VCaP (cell line): ENCODE results near the gene PXDC1.
"Not testable (repeated sequence)": the region's sequence is repeated elsewhere in the genome, so short reads cannot be mapped to it uniquely, and the experiment has no call there.

Source experiments
- H3K27ac ChIP-seq: fragments of 450-650 bp; 2 replicates; pipeline ENCODE4 v1.5.1; 2017
- TF ChIP-seq, protein P1 (sequence below): fragments of 450-650 bp; conservative IDR thresholded peaks from 2 replicates; pipeline ENCODE4 v1.5.1; 2017; ENCODE audit warnings: mild to moderate bottlenecking, moderate library complexity

PXDC1 gene

DNA sequence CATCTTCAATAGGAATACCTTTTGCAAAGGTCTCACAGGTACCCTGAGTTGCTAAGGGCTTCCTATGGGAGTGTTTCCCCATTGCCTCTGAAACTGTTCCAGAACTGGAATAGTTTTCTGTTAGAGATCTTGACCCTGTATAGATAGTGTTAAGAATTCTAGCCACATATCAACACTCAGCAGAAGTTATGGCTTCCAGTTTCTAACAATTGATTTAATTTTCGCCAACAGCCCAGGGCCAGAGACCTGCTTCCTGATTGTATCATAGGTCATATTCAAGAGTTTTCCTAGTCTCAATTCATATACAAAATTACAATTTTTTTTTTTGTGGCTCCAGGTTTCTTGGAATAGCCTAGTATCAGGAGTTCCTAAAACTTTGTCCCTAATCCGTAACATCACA is 61.0 kb downstream of the PXDC1 start:
- TF ChIP-seq, protein P1, sequence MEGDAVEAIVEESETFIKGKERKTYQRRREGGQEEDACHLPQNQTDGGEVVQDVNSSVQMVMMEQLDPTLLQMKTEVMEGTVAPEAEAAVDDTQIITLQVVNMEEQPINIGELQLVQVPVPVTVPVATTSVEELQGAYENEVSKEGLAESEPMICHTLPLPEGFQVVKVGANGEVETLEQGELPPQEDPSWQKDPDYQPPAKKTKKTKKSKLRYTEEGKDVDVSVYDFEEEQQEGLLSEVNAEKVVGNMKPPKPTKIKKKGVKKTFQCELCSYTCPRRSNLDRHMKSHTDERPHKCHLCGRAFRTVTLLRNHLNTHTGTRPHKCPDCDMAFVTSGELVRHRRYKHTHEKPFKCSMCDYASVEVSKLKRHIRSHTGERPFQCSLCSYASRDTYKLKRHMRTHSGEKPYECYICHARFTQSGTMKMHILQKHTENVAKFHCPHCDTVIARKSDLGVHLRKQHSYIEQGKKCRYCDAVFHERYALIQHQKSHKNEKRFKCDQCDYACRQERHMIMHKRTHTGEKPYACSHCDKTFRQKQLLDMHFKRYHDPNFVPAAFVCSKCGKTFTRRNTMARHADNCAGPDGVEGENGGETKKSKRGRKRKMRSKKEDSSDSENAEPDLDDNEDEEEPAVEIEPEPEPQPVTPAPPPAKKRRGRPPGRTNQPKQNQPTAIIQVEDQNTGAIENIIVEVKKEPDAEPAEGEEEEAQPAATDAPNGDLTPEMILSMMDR = no peak
- no peak overlapping the region for H3K27ac ChIP-seq

DNA sequence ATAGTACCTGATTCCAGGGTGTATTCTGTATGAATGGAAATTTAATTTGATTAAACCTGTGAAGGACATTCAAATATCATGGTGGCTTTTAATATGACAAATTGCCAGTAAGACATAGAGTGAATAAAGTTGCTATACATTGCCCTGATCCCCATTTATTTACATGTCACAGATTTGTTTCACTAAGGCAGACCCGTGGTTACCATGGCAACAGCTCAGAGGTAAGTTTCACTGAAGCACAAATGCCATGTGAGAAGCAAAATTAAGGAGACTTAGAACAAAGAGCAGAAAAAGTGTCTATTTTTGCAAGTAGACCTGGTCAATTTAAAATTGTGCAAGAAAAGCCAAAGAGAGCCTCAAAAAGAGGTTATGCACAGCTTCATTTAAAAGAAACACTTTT is 63.7 kb downstream of the PXDC1 start:
- no peak overlapping the region for H3K27ac ChIP-seq
- TF ChIP-seq, protein P1 = no peak

DNA sequence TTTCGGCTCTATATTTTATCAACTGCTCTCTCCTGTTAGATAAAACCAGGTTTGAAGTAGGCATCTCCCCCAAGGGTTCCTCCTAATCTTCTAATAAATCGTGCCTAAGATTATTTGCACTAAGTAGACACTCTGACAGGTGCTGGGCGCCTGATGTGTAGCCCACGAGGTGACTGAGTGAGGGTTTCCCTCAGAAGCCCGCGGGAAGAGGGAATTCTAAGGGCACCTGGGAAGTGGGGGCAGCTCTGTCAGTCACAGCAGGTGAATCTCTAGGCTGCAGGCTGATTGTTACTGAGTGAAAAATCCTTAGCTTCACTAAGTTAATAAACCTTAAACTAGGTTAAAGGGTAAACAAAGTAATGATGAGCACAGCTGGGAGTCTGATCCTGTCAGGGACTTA is 68.2 kb downstream of the PXDC1 start:
- no peak overlapping the region for H3K27ac ChIP-seq
- TF ChIP-seq, protein P1 = no peak

DNA sequence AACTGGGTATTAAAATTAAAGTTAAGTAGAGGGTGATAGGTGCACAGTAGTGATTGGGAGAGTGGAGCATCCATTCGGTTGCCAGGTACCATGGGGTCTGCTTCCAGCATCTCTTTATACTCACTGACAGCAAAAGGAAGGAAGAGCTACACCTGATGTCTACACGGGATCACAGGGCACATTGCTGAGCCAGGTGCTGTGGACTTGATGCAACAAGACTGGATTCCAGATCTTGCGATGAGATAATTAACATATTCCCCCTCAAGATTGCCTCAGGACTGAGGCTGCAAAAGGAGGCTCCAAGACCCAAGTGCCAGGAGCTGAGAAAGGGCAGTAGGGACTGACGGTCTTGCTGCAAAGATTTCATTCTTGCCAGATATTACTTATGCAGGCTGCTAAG is 72.6 kb downstream of the PXDC1 start:
- TF ChIP-seq, protein P1 = no peak
- no peak overlapping the region for H3K27ac ChIP-seq

DNA sequence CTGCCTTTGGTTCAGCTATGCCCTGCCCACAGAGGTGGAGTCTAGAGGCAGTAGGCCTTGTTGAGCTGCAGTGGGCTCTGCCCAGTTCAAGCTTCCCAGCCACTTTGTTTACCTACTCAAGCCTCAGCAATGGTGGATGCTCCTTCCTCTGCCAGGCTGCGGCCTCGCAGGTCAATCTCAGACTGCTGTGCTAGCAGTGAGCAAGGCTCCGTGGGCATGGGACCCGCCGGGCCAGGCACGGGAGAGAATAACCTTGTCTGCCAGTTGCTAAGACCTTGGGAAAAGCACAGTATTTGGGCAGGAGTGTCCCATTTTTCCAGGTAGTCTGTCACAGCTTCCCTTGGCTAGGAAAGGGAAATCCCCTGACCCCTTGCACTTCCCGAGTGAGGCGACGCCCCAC is 73.8 kb downstream of the PXDC1 start:
- H3K27ac ChIP-seq = not testable (repeated sequence)

DNA sequence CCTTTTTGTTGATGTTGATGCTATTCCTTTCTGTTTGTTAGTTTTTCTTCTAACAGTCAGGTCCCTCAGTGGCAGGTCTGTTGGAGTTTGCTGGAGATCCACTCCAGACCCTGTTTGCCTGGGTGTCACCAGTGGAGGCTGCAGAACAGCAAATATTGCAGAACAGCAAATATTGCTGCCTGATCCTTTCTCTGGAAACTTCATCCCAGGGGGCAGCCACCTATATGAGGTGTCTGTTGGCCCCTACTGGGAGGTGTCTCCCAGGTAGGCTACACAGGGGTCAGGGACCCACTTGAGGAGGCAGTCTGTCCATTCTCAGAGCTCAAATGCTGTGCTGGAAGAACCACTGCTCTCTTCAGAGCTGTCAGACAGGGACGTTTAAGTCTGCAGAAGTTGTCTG is 74.2 kb downstream of the PXDC1 start:
- not testable (repeated sequence) for H3K27ac ChIP-seq
